Measurements from ENCODE around the gene HEPH.

DNA sequence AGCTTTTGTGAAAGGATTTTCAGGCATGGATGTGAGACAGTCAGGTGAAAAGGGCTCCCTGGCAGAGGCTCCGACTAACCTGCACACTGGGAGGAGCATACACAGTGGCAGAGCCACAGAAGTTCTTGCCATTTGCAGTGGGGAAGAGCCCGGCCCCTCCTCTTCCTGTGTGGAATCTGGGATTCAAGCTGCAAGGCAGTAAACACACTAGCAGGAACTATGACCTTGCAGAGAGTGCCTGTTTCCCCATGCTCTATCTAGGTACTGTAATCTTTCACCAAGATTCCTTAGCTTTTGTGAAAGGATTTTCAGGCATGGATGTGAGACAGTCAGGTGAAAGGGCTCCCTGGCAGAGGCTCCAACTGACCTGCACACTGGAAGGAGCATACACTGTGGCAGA lies 19.8 kb upstream of the HEPH start:
- TF ChIP-seq, protein P1, sequence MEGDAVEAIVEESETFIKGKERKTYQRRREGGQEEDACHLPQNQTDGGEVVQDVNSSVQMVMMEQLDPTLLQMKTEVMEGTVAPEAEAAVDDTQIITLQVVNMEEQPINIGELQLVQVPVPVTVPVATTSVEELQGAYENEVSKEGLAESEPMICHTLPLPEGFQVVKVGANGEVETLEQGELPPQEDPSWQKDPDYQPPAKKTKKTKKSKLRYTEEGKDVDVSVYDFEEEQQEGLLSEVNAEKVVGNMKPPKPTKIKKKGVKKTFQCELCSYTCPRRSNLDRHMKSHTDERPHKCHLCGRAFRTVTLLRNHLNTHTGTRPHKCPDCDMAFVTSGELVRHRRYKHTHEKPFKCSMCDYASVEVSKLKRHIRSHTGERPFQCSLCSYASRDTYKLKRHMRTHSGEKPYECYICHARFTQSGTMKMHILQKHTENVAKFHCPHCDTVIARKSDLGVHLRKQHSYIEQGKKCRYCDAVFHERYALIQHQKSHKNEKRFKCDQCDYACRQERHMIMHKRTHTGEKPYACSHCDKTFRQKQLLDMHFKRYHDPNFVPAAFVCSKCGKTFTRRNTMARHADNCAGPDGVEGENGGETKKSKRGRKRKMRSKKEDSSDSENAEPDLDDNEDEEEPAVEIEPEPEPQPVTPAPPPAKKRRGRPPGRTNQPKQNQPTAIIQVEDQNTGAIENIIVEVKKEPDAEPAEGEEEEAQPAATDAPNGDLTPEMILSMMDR (IDR thresholded peaks at IDR 0.05) = no peak
- TF ChIP-seq POLR2A (IDR thresholded peaks at IDR 0.05) = no peak
